OCI-LY3 (cell line): ENCODE measurements around the gene KDM5C.
"Not testable (repeated sequence)": the region's sequence is repeated elsewhere in the genome, so short reads cannot be mapped to it uniquely, and the experiment has no call there.

ENCODE experiments used
- CTCF ChIP-seq: fragments of 200-600, 300-600 bp; sonication (generic); IDR thresholded peaks from 2 replicates; pipeline ENCODE4 v1.5.1; 2014; ENCODE audit warnings: antibody characterized with exemption, low read length, low read depth
- EZH2phosphoT487 ChIP-seq: fragments of 200-600 bp; shearing (Covaris generic); IDR thresholded peaks from 2 replicates; pipeline ENCODE4 v1.6.1; 2018; ENCODE audit warnings: antibody characterized with exemption, mixed run types, low read depth

- TF ChIP-seq CTCF, EZH2phosphoT487: not testable (repeated sequence)
These were observed 60.4 kb downstream of the KDM5C start for GRCh38 chrX:53164566-53164965.
